GM12878 (cell line): ENCODE data around the gene NHLRC4. TPM values are rescaled to one million over a fixed set of nuclear protein-coding genes. Genes with fewer than 3 reads are reported as not detected.

Experiments used
- ATAC-seq: fragments of 200-7000 bp; cut with Tn5 transposase; 3 replicates; pipeline ENCODE4 v1.9.1; 2020; ENCODE audit warnings: mild to moderate bottlenecking, moderate library complexity
- BruUV-seq: library from RNA; stranded (reverse); fragments of 400-500 nt; replicated peaks from 2 replicates; lab custom pipeline; 2021; lab: Mats Ljungman, UMichigan
- CTCF ChIA-PET: fragments of 300-600 bp; sonication (Branson Sonifier 250); formaldehyde crosslinking; extraction: SDS; loops from one replicate; lab custom pipeline; 2021; ENCODE audit warnings: inconsistent platforms; lab: Yijun Ruan, JAX
- POLR2A ChIA-PET: fragments of 350-600 bp; formaldehyde crosslinking; extraction: SDS; loops from one replicate; lab custom pipeline; 2021; ENCODE audit warnings: inconsistent platforms; lab: Charles Lee
- RAD21 ChIA-PET: fragments of 300-600 bp; sonication (Branson Sonifier 250); formaldehyde crosslinking; loops from one replicate; lab custom pipeline; 2023; ENCODE audit warnings: antibody characterized with exemption; ENCODE audit not compliant: unreplicated experiment; lab: Charles Lee
- SMC1A ChIA-PET: fragments of 300-600 bp; sonication (Branson Sonifier 250); formaldehyde crosslinking; loops from one replicate; lab custom pipeline; 2023; ENCODE audit not compliant: unreplicated experiment, uncharacterized antibody; lab: Charles Lee
- DNase-seq: peaks from one replicate; pipeline ENCODE4 v3.0.0-alpha.2; 2011; ENCODE audit warnings: low read depth, low spot score
- FAIRE-seq: peaks from 3 replicates; lab custom pipeline; 2011; peaks lifted over from hg19 to GRCh38; lab: Jason Lieb, UNC
- H2AFZ ChIP-seq: 2 replicates; pipeline ENCODE4 v1.6.0; 2011; ENCODE audit warnings: low read depth, low read length, control low read depth; ENCODE audit not compliant: control insufficient read depth
- H3K27ac ChIP-seq: 2 replicates; pipeline ENCODE4 v1.5.1; 2011; ENCODE audit warnings: control low read depth; ENCODE audit not compliant: control insufficient read depth, insufficient read depth
- H3K27me3 ChIP-seq, 2 experiments: replicated peaks in 1 of 2; 2 replicates each; pipeline versions ENCODE4 v1.6.0 to v1.6.1; 2011; ENCODE audit warnings: low read length in 1 of 2; ENCODE audit not compliant: control insufficient read depth in 2 of 2, insufficient read depth in 2 of 2
- H3K36me3 ChIP-seq, 2 experiments: 2 replicates each; pipeline ENCODE4 v1.5.1; 2011; ENCODE audit warnings: low read length in 1 of 2; ENCODE audit not compliant: control insufficient read depth in 2 of 2, insufficient read depth in 2 of 2
- H3K4me1 ChIP-seq: 2 replicates; pipeline ENCODE4 v1.6.1; 2011; ENCODE audit warnings: mild to moderate bottlenecking, low read length, moderate library complexity, mixed read lengths; ENCODE audit not compliant: control insufficient read depth, insufficient read depth
- H3K4me2 ChIP-seq: 2 replicates; pipeline ENCODE4 v1.6.0; 2011; ENCODE audit warnings: control low read depth; ENCODE audit not compliant: control insufficient read depth, insufficient read depth
- H3K4me3 ChIP-seq: fragments of 200-600 bp; sonication (generic); 2 replicates; pipeline ENCODE4 v1.5.1; 2016
- H3K79me2 ChIP-seq: 2 replicates; pipeline ENCODE4 v1.6.0; 2011; ENCODE audit warnings: low read length; ENCODE audit not compliant: control insufficient read depth, insufficient read depth
- H3K9ac ChIP-seq: 2 replicates; pipeline ENCODE4 v1.8.0; 2011; ENCODE audit warnings: low read length, control low read depth, mixed read lengths; ENCODE audit not compliant: control insufficient read depth, insufficient read depth
- H3K9me3 ChIP-seq: replicated peaks from 3 replicates; pipeline ENCODE4 v1.5.1; 2011; ENCODE audit warnings: mild to moderate bottlenecking, low read length; ENCODE audit not compliant: control insufficient read depth, insufficient read depth
- H4K20me1 ChIP-seq: 2 replicates; pipeline ENCODE4 v1.6.0; 2011; ENCODE audit not compliant: control insufficient read depth, insufficient read depth
- BHLHE40 ChIP-seq, 2 experiments: fragments of 450-650 bp in 1 of 2; IDR thresholded peaks; 2 replicates each; pipeline ENCODE4 v1.6.1; 2011 to 2017; ENCODE audit warnings: low read depth in 2 of 2, borderline replicate concordance in 1 of 2, improper control_type of control experiment in 1 of 2, low read length in 1 of 2, mild to moderate bottlenecking in 1 of 2
- EGR1 ChIP-seq, 2 experiments: IDR thresholded peaks; 1 replicate in 1 of 2; 2 replicates in 1 of 2; pipeline ENCODE4 v1.6.1; 2011 to 2012; ENCODE audit warnings: low read depth in 2 of 2, low read length in 2 of 2, borderline replicate concordance in 1 of 2, mild to moderate bottlenecking in 1 of 2, moderate library complexity in 1 of 2
- IKZF2 ChIP-seq, 2 experiments: fragments of 450-650 bp; IDR thresholded peaks; 2 replicates each; pipeline ENCODE4 v1.6.1; 2017; ENCODE audit warnings: mild to moderate bottlenecking in 2 of 2, moderate library complexity in 2 of 2
- NR2C1 ChIP-seq: fragments of 450-650 bp; IDR thresholded peaks from 2 replicates; pipeline ENCODE4 v1.6.1; 2017; ENCODE audit warnings: antibody characterized with exemption, mild to moderate bottlenecking, moderate library complexity
- PAX5 ChIP-seq: IDR thresholded peaks from 2 replicates; pipeline ENCODE4 v1.6.1; 2011; ENCODE audit warnings: low read depth, low read length, borderline replicate concordance
- RUNX3 ChIP-seq: IDR thresholded peaks from 2 replicates; pipeline ENCODE4 v1.6.1; 2012; ENCODE audit warnings: low read length, inconsistent platforms
- SMC3 ChIP-seq: IDR thresholded peaks from 2 replicates; pipeline ENCODE4 v1.6.1; 2011; ENCODE audit warnings: low read length, improper control_type of control experiment, borderline replicate concordance
- WGBS: methylation state at CpG from one replicate; pipeline ENCODE4 v1.1.6; 2016; ENCODE audit warnings: low lambda C conversion rate; ENCODE audit not compliant: insufficient replicate concordance, insufficient coverage; ENCODE audit errors: missing lambda C conversion rate; 5-methylcytosine and 5-hydroxymethylcytosine counted together
- in situ Hi-C: fragments of 300-500 bp; cut with MboI; formaldehyde crosslinking; loops from 9 replicates; pipeline ENCODE4 v1.14.3; 2018; ENCODE audit warnings: mixed read lengths
- intact Hi-C: fragments of 100-400 bp; cut with micrococcal nuclease; formaldehyde crosslinking; loops from one replicate; pipeline ENCODE4 v1.14.2; 2022; ENCODE audit not compliant: unreplicated experiment
- polyA plus RNA-seq, 11 experiments: library from polyadenylated mRNA; depleted of rRNA in 4 of 11; unstranded in 6 of 11; stranded (reverse) in 5 of 11; fragments of >200 nt; fragmentation: Nextera tagmentation in 4 of 11; fragmentation: Illumina TruSeq in 1 of 11; extraction: Ambion mirVana in 4 of 11; extraction: Trizol in 1 of 11; gene quantifications; 1 replicate in 1 of 11; 2 replicates in 10 of 11; pipeline versions ENCODE4 v1.2.1 to v1.2.3, GENCODE V29; 2011 to 2016; ENCODE audit warnings: inconsistent platforms in 2 of 11, missing spikeins in 2 of 11, low read depth in 1 of 11
- total RNA-seq, 4 experiments: library from RNA; depleted of rRNA in 3 of 4; stranded (reverse); fragments of >200 nt in 3 of 4; fragmentation: Illumina TruSeq in 1 of 4; extraction: Trizol in 1 of 4; gene quantifications; 2 replicates each; pipeline versions ENCODE4 v1.2.1 to v1.2.3, GENCODE V29; 2013 to 2021
- TF ChIP-seq, protein P1 (sequence below): fragments of 450-650 bp; IDR thresholded peaks from 2 replicates; pipeline ENCODE4 v1.6.1; 2017; ENCODE audit warnings: borderline replicate concordance

NHLRC4 gene
- total and polyA plus RNA-seq, 10 of the 15 experiments (the other 5 are each of a cell fraction or from before 2014, with no cell fraction given), result 0.07 to 1.1 (median 0.57) TPM; not detected in 3

DNA sequence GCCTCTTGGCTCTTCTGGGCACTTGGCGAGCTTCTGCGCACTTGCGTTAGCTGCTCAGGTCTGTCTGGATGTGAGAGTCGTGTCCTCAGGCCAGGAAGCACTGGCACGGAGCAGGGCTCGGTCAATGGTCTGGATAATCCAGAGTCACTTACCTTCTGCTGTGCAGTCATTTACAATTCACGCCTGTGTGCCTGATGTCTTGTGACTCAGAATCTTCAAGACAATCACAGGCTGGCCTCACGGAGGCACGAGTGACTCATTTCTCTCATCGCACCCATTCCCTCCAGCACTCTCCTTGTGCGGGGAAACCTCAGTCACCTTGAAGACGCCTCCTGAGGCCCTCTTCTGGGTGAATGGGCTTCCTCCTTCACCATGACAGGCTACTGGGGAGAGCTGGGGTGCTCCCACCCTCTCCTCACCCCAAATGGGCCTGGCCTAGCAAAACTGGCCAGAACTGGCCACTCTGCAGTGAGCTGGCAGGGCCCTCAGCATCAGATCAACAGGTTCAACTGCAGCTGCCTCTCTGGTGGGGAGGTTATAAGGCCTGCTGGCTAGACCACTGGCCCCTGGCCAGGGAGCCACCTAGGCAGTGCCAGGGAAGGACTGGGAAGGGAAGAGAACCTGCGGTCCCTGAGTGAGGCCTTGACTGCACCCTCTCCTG is 41.2 kb upstream of the NHLRC4 start (continued):
- TF ChIP-seq IKZF2 (IDR thresholded peaks at IDR 0.05), result peak in 1 of 2 experiments; percentile 77; a peak in 2 of 4 replicates
- TF ChIP-seq, protein P1, sequence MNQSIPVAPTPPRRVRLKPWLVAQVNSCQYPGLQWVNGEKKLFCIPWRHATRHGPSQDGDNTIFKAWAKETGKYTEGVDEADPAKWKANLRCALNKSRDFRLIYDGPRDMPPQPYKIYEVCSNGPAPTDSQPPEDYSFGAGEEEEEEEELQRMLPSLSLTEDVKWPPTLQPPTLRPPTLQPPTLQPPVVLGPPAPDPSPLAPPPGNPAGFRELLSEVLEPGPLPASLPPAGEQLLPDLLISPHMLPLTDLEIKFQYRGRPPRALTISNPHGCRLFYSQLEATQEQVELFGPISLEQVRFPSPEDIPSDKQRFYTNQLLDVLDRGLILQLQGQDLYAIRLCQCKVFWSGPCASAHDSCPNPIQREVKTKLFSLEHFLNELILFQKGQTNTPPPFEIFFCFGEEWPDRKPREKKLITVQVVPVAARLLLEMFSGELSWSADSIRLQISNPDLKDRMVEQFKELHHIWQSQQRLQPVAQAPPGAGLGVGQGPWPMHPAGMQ, result no peak

- ChIA-PET SMC1A (interaction anchor here (0.6 to 1.2 kb wide), 4 partner anchors 25 to 74 kb away, joined by 3 read pairs; partner anchors contain the start of gene NHLRC4), CTCF (interaction anchor here (0.6 to 1.6 kb wide), 6 partner anchors 9 to 487 kb away, joined by 3 to 6 read pairs (median 4); partner anchors contain the start of gene NHLRC4), POLR2A (interaction anchor here (0.9 to 1.6 kb wide), 8 partner anchors 7 to 156 kb away, joined by 3 to 4 read pairs (median 4); partner anchors contain the start of genes METTL26, MRPL28 and NHLRC4)
Observed at GRCh38 chr16:526181-527014, 40.4 kb upstream of the NHLRC4 start.

More at GRCh38 chr16:526181-527014, 40.4 kb upstream of the NHLRC4 start:
- Histone ChIP-seq H3K9me3 (no peaks in the 10 kb centered on the region), H3K9ac (peak overlapping the region; percentile 86), H3K4me1 (peaks cover 29% of the 10 kb centered on the region), H2AFZ (peak overlapping the region; percentile 93), H3K36me3 (peaks cover 0 to 2% of the 10 kb centered on the region in 2 experiments; a peak in 3 of 4 replicates), H4K20me1 (no peaks in the 10 kb centered on the region; the same call in 1 of the 2 replicates), H3K79me2 (peaks cover 54% of the 10 kb centered on the region), H3K4me3 (peak overlapping the region; percentile 98), H3K27ac (peak overlapping the region; percentile 91), H3K4me2 (peak overlapping the region; percentile 99), H3K27me3 (no peaks in the 10 kb centered on the region)
- no peak for TF ChIP-seq SMC3
- no peak for TF ChIP-seq NR2C1
- TF ChIP-seq BHLHE40 (IDR thresholded peaks at IDR 0.05; ENCODE audit: borderline replicate concordance in 1 of 2, low read depth in 2 of 2, low read length in 1 of 2), result no peak
- TF ChIP-seq PAX5, result no peak
- TF ChIP-seq RUNX3, result 0 out of 2 replicates have a peak, but pooled peaks have one; percentile 9
- 0 out of 3 replicates have a peak, but pooled peaks of 1 of the 2 experiments have one; percentile 19 for TF ChIP-seq EGR1 (IDR thresholded peaks at IDR 0.05; ENCODE audit: borderline replicate concordance in 1 of 2, low read depth in 2 of 2, low read length in 2 of 2)
- FAIRE-seq, result peak; percentile 81
- intact Hi-C loops (loop anchor here (2.0 to 5.0 kb wide), 3 partner anchors 41 to 158 kb away; partner anchors contain the start of genes JMJD8, METTL26, NHLRC4 and PIGQ), in situ Hi-C loops (no loop called here)
- ATAC-seq, result peak; percentile 8
- no peak for DNase-seq
- TSS peak; percentile 78 for BruUV-seq
- WGBS, result 14% methylated on average over 26 of the region's 26 CpGs
- RAD21 ChIA-PET, result interaction anchor here (0.8 to 1.4 kb wide), 6 partner anchors 41 to 177 kb away, joined by 3 to 4 read pairs (median 3); partner anchors contain the start of genes METTL26, NHLRC4 and RAB11FIP3
